Measurements from ENCODE around the gene SV2B. TPM values are rescaled to one million over a fixed set of nuclear protein-coding genes. Genes with fewer than 3 reads are reported as not detected.

The SV2B gene
- total and polyA plus RNA-seq, 3 donors from 2014 or later, result 1.6 to 1.7 (median 1.7) TPM

DNA sequence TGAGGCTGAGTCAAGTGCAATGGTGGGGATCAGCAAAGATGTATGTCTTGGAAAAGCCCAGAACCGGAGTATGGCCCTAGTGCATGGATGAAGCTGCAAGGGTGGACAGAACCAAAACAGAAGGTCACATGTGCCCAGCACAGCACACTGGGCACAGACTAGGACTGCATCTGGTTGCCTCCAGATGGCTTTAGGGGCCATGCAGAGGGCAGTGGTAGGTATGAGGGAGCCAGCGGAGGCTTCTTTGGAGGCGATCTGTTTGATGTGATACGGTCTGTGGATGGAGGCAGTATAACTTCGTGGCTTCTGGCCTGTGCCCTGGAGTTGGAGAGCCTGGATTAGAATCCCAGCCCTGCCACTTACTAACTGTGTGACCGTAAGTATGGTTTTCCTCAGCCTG is 29.4 kb downstream of the SV2B start:
- Histone ChIP-seq H3K4me3 (no peak overlapping the region), H3K27ac (no peak overlapping the region), H3K36me3 (ENCODE audit: low read depth, missing control alignments) (no peaks in the 10 kb centered on the region), H3K4me1 (no peaks in the 10 kb centered on the region), H3K27me3 (no peaks in the 10 kb centered on the region), H3K9me3 (no peaks in the 10 kb centered on the region)
- 93 to 96% methylated on average over 6 of the region's 6 CpGs for WGBS, 2 donors
- no peak for DNase-seq
- TF ChIP-seq POLR2A (IDR thresholded peaks at IDR 0.05), result no peak
- no peak for TF ChIP-seq CTCF (IDR thresholded peaks at IDR 0.05)
- intact Hi-C loops (cut with DNase I; ENCODE audit: low total_unique reads), result no loop called here

GRCh38 chr15:91132079-91132478 is 32.0 kb downstream of the SV2B start:
- intact Hi-C loops (cut with DNase I; ENCODE audit: low total_unique reads), result no loop called here
- WGBS, 2 donors, result 77 to 87% methylated on average over 7 of the region's 7 CpGs
- H3K27ac ChIP-seq, result no peak overlapping the region

DNA sequence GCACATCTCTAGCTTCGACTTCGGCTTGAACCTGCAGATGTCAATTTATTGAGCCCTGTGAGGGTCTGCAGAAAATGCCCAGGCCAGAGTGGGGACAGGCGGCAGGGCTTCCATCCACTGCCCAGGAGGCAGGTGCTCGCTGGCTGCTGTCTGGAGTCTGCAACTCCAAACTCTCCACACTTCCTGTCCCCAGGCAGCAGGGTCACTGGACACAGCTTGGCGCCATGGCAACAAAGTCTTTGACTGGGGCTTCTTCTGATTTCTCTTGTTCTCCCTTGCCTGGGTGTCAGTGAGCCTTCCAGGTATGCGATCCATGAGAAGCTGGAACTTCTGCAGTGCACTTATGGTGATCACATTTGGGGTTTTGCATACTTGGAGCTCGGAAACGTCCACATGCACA is 33.5 kb downstream of the SV2B start:
- Histone ChIP-seq H3K36me3 (ENCODE audit: low read depth, missing control alignments) (no peaks in the 10 kb centered on the region), H3K27me3 (no peaks in the 10 kb centered on the region), H3K9me3 (no peaks in the 10 kb centered on the region), H3K4me3 (no peak overlapping the region), H3K4me1 (no peaks in the 10 kb centered on the region), H3K27ac (no peak overlapping the region)
- intact Hi-C loops (cut with DNase I; ENCODE audit: low total_unique reads), result no loop called here
- no peak for TF ChIP-seq POLR2A (IDR thresholded peaks at IDR 0.05)
- no peak for TF ChIP-seq CTCF (IDR thresholded peaks at IDR 0.05)
- 86% methylated on average over 7 to 8 of the region's 8 CpGs for WGBS, 2 donors
- DNase-seq, result no peak

More at GRCh38 chr15:91132079-91132478, 32.0 kb downstream of the SV2B start:
- H3K4me1 ChIP-seq, result no peaks in the 10 kb centered on the region
- no peaks in the 10 kb centered on the region for H3K27me3 ChIP-seq
- TF ChIP-seq CTCF (IDR thresholded peaks at IDR 0.05) (no peak), POLR2A (IDR thresholded peaks at IDR 0.05) (no peak)
- no peaks in the 10 kb centered on the region for H3K9me3 ChIP-seq
- H3K4me3 ChIP-seq, result no peak overlapping the region
- no peak for DNase-seq
- no peaks in the 10 kb centered on the region for H3K36me3 ChIP-seq (ENCODE audit: low read depth, missing control alignments)

- no peak overlapping the region for H3K4me3 ChIP-seq
- H3K9me3 ChIP-seq, result no peaks in the 10 kb centered on the region
- no peak for DNase-seq
- TF ChIP-seq POLR2A (IDR thresholded peaks at IDR 0.05) (no peak), CTCF (IDR thresholded peaks at IDR 0.05) (no peak)
- no peaks in the 10 kb centered on the region for H3K27me3 ChIP-seq
- no peaks in the 10 kb centered on the region for H3K36me3 ChIP-seq (ENCODE audit: low read depth, missing control alignments)
- whole genome bisulfite sequencing, 2 donors, result 79 to 83% methylated on average over 10 of the region's 10 CpGs
- H3K4me1 ChIP-seq, result no peaks in the 10 kb centered on the region
- intact Hi-C loops (cut with DNase I; ENCODE audit: low total_unique reads), result no loop called here
- H3K27ac ChIP-seq, result no peak overlapping the region
Observed at GRCh38 chr15:91135201-91136130, 35.4 kb downstream of the SV2B start.

Measured in testis (tissue), 3 donors.